ENCODE results near the gene FBXL4.
A peak's percentile ranks its signal among the peaks of the same experiment; 100 is the strongest.

Gene FBXL4

GRCh38 chr6:98843271-98844243 is 104.2 kb downstream of the FBXL4 start:
- no peak overlapping the region for H3K27ac Mint-ChIP-seq
- H3K36me3 Mint-ChIP-seq (ENCODE audit: low read depth): no peaks in the 10 kb centered on the region
- DNase-seq: no peak
- TF ChIP-seq CTCF (IDR thresholded peaks at IDR 0.05): no peak
- peaks cover 54% of the 10 kb centered on the region for H3K4me1 Mint-ChIP-seq
- peak overlapping the region; percentile 81 for H3K4me3 Mint-ChIP-seq
- H3K27me3 Mint-ChIP-seq (ENCODE audit: low read depth, poor library complexity): peaks cover 81% of the 10 kb centered on the region
- no peaks in the 10 kb centered on the region for H3K9me3 Mint-ChIP-seq

DNA sequence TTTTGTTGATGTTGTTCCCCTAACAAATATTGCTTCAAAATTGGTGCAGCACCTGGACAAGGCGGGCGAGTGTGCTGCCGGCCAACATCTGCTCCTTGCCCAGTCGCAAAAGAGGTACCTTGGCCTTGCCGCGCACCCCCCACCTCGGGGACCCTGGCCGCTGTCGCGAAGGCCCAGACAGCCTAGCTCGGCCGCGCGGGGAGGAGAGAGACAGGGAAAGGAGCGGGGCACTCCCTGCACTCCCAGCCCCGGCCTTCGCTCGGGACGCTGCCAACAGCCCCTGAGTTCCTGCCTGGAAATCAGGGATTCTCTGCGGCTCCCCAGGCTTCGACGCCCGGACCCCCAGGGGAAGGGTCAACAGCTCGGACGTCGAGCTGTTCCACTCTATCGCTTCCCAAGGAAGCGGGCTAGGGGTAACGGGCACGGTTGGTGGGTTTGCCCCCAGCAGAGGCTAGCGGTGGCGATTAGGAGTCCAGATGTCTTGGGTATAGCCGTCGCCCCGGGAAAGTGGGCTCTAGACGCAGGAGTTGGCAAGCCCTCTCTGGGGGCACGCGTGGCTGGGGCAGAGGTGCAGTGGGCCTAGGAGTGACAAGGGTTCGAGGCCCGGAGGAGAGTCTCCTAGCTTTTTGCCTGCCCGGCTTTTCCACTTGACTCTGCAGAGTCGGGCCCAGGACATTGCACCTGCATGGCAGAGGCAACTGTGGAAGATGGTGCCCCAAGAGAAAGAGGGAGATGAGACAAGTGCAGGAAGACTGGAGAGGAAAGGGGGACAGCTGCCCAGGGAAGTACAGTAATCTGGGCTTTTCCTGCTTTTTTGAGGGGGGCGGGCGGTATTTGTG is 105.2 kb downstream of the FBXL4 start:
- DNase-seq: peak; percentile 60
- Mint-ChIP-seq H3K9me3 (no peaks in the 10 kb centered on the region), H3K4me3 (peak overlapping the region; percentile 73), H3K36me3 (ENCODE audit: low read depth) (no peaks in the 10 kb centered on the region), H3K27ac (peak overlapping the region; percentile 9), H3K4me1 (peaks cover 63% of the 10 kb centered on the region), H3K27me3 (ENCODE audit: low read depth, poor library complexity) (peaks cover 89% of the 10 kb centered on the region)
- TF ChIP-seq CTCF (IDR thresholded peaks at IDR 0.05): no peak

DNA sequence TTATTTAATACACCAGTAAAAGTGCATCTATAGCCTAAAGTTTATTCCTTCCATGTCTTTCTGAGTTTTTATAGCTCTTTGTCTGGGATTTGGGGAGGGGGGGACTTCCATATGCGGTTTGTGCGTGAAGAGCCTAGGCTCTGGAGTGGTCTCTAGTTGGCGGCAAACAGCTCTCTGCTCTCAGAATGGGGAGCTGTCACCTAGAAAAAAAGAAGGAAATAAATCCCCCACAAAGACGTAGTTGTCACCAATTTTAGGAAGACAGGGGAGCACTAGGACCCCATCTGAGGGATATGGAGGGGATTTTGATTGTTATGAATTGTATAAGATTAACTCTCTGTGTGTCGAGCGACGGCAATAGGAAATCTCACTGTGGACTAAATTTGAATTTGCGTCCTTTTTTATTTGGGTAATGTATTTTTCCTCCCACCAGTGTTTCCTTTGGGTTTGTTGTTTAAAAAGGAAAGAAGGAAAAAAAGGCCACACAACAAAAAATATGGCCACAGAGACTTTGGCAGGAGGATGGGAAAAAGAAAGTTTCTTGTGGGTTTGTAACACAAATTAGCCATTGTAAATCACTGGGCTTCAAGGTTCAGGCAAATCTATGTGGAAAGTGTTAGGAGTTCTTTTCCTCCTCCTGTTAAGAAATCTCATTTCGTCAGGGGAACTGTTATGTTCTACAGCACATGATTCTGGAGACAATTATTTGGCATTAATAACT is 106.0 kb downstream of the FBXL4 start:
- no peak for DNase-seq
- peak overlapping the region; percentile 73 for H3K4me3 Mint-ChIP-seq
- peaks cover 92% of the 10 kb centered on the region for H3K27me3 Mint-ChIP-seq (ENCODE audit: low read depth, poor library complexity)
- no peaks in the 10 kb centered on the region for H3K36me3 Mint-ChIP-seq (ENCODE audit: low read depth)
- H3K27ac Mint-ChIP-seq: no peak overlapping the region
- no peaks in the 10 kb centered on the region for H3K9me3 Mint-ChIP-seq
- TF ChIP-seq CTCF (IDR thresholded peaks at IDR 0.05): no peak
- peaks cover 71% of the 10 kb centered on the region for H3K4me1 Mint-ChIP-seq

- H3K9me3 Mint-ChIP-seq: no peaks in the 10 kb centered on the region
- no peaks in the 10 kb centered on the region for H3K36me3 Mint-ChIP-seq (ENCODE audit: low read depth)
- peaks cover 76% of the 10 kb centered on the region for H3K4me1 Mint-ChIP-seq
- TF ChIP-seq CTCF (IDR thresholded peaks at IDR 0.05): no peak
- H3K27me3 Mint-ChIP-seq (ENCODE audit: low read depth, poor library complexity): peaks cover 94% of the 10 kb centered on the region
- H3K4me3 Mint-ChIP-seq: no peak overlapping the region
- no peak overlapping the region for H3K27ac Mint-ChIP-seq
- DNase-seq: no peak
Measured at GRCh38 chr6:98840996-98841513, 106.7 kb downstream of the FBXL4 start.

GRCh38 chr6:98840385-98840784 is 107.4 kb downstream of the FBXL4 start:
- peaks cover 76% of the 10 kb centered on the region for H3K4me1 Mint-ChIP-seq
- TF ChIP-seq CTCF (IDR thresholded peaks at IDR 0.05): no peak
- H3K27me3 Mint-ChIP-seq (ENCODE audit: low read depth, poor library complexity): peaks cover 96% of the 10 kb centered on the region
- H3K36me3 Mint-ChIP-seq (ENCODE audit: low read depth): no peaks in the 10 kb centered on the region
- no peak overlapping the region for H3K4me3 Mint-ChIP-seq
- no peak for DNase-seq
- H3K9me3 Mint-ChIP-seq: no peaks in the 10 kb centered on the region
- no peak overlapping the region for H3K27ac Mint-ChIP-seq
